Stomach (tissue), 4 donors: ENCODE data around the gene LGR4.

Source experiments
- CTCF ChIP-seq, 7 experiments: fragments of 450-650 bp in 4 of 7; fragments of 200-600 bp in 3 of 7; sonication (generic) in 3 of 7; IDR thresholded peaks; one replicate each; pipeline ENCODE4 v1.5.1; 2016 to 2019; ENCODE audit warnings: antibody characterized with exemption in 7 of 7, control low read depth in 2 of 7, mild to moderate bottlenecking in 1 of 7
- EP300 ChIP-seq: sonication (generic); formaldehyde crosslinking; IDR thresholded peaks from one replicate; pipeline ENCODE4 v1.6.1; 2017; ENCODE audit warnings: antibody characterized with exemption
- POLR2A ChIP-seq, 4 donors: fragments of 450-650 bp; IDR thresholded peaks; one replicate each; pipeline ENCODE4 v1.6.1; 2016; ENCODE audit warnings: antibody characterized with exemption in 4 of 4, control low read depth in 2 of 4, mild to moderate bottlenecking in 1 of 4, moderate library complexity in 1 of 4
- POLR2AphosphoS5 ChIP-seq, 3 donors: sonication (generic); formaldehyde crosslinking; IDR thresholded peaks; one replicate each; pipeline ENCODE4 v1.6.1; 2016; ENCODE audit warnings: antibody characterized with exemption in 3 of 3

GRCh38 chr11:27427183-27427980 lies 45.2 kb downstream of the LGR4 start:
- TF ChIP-seq POLR2AphosphoS5 (IDR thresholded peaks at IDR 0.05): no peak
- TF ChIP-seq CTCF (IDR thresholded peaks at IDR 0.05): no peak
- TF ChIP-seq POLR2A (IDR thresholded peaks at IDR 0.05): no peak
- no peak for TF ChIP-seq EP300
